NCI-H2081 (cell line): Measurements from ENCODE around the gene ZNF324.
A peak's percentile ranks its signal among the peaks of the same experiment; 100 is the strongest.
"Not testable (repeated sequence)": the region's sequence is repeated elsewhere in the genome, so short reads cannot be mapped to it uniquely, and the experiment has no call there.

ENCODE experiments used
- DNase-seq, 2 experiments: peaks; one replicate each; lab custom pipeline; 2025; lab: John Stamatoyannopoulos, UW

ZNF324 gene

GRCh38 chr19:58500242-58500641 is 33.4 kb downstream of the ZNF324 start:
- no peak for DNase-seq

GRCh38 chr19:58507602-58508223 is 40.8 kb downstream of the ZNF324 start:
- not testable (repeated sequence) for DNase-seq

GRCh38 chr19:58509731-58510083 is 42.8 kb downstream of the ZNF324 start:
- no peak for DNase-seq

- no peak for DNase-seq
These were observed 43.4 kb downstream of the ZNF324 start for GRCh38 chr19:58510084-58510862.

- no peak for DNase-seq
These were observed 44.7 kb downstream of the ZNF324 start, which contains the start of gene SLC27A5 for GRCh38 chr19:58511353-58512208. Gene SLC27A5, minus strand, starts transcription at chr19:58511992. Its CDS starts 37 bp downstream, at chr19:58511955.

- no peak for DNase-seq
These were observed 46.4 kb downstream of the ZNF324 start for GRCh38 chr19:58513213-58513693.

GRCh38 chr19:58513694-58514563 is 47.0 kb downstream of the ZNF324 start:
- peak; percentile 94 for DNase-seq

- no peak for DNase-seq
These were observed 47.7 kb downstream of the ZNF324 start for GRCh38 chr19:58514564-58515022.

- DNase-seq, result no peak
These were observed 48.4 kb downstream of the ZNF324 start for GRCh38 chr19:58515259-58515658.

- no peak for DNase-seq
These were observed 49.5 kb downstream of the ZNF324 start for GRCh38 chr19:58516246-58516836.

GRCh38 chr19:58516964-58517833 is 50.3 kb downstream of the ZNF324 start:
- no peak for DNase-seq

- DNase-seq, result no peak
These were observed 51.6 kb downstream of the ZNF324 start for GRCh38 chr19:58518256-58519086.

GRCh38 chr19:58519087-58519354 is 52.1 kb downstream of the ZNF324 start:
- DNase-seq, result peak; percentile 47 to 60

GRCh38 chr19:58519355-58520256 is 52.7 kb downstream of the ZNF324 start, which contains the start of gene ZBTB45:
Gene ZBTB45, minus strand, starts transcription at chr19:58519810. Its CDS starts 2,137 bp downstream, at chr19:58517673.
- peak; percentile 95 to 97 for DNase-seq

GRCh38 chr19:58520257-58520599 is 53.3 kb downstream of the ZNF324 start:
- DNase-seq, result no peak

GRCh38 chr19:58521651-58522050 is 54.8 kb downstream of the ZNF324 start:
- DNase-seq, result no peak

GRCh38 chr19:58522709-58523108 is 55.8 kb downstream of the ZNF324 start:
- DNase-seq, result no peak
